ENCODE data around the gene PRKCH.
"Not testable (repeated sequence)": the region's sequence is repeated elsewhere in the genome, so short reads cannot be mapped to it uniquely, and the experiment has no call there.

Gene PRKCH

GRCh38 chr14:61308198-61308597 is 13.2 kb upstream of the PRKCH start:
- DNase-seq (ENCODE audit: low read depth in 2 of 2) = no peak

GRCh38 chr14:61308701-61309100 is 12.7 kb upstream of the PRKCH start:
- DNase-seq (ENCODE audit: low read depth in 2 of 2) = not testable (repeated sequence)

DNA sequence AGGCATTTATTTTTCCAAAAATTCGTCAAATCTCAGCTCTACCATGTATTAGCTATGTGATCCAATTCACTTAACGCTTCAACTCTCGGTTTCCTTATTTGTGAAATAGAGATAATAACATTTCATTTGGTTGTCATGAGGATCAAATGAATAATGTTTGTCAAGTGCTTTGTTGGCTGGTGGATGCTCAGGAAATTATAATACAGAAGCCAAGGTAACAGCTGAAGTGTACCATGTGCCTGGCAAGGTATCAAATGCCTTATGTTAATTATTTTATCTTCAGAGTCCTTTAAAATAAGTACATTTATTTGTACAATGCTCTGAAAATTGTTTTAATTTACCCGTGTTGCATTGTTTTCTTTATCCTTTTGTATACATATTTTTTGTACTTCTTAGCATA is 6.1 kb upstream of the PRKCH start:
- no peak for DNase-seq (ENCODE audit: low read depth in 2 of 2)

- DNase-seq (ENCODE audit: low read depth in 2 of 2) = no peak
Measured at GRCh38 chr14:61319086-61319485, 2.3 kb upstream of the PRKCH start.

DNA sequence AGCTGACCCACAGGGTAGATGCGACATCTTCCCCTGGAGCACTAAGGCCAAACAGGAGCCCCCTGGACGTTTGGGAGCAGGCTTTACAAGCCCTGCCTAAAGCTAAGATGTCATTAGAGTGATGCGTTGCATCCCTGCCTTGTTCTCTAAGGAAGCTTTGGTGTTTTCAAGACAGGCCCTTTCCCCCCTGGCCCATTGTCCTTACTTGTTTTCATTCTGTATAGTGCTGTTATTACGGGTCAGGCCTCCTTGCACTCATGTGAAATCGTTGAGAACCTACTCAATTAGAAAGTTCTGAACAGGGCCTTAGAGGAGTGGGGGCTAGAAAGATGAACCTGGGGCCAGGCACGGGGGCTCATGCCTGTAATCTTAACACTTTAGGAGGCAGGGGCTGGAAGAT is 1.7 kb upstream of the PRKCH start:
- DNase-seq (ENCODE audit: low read depth in 2 of 2) = no peak

DNA sequence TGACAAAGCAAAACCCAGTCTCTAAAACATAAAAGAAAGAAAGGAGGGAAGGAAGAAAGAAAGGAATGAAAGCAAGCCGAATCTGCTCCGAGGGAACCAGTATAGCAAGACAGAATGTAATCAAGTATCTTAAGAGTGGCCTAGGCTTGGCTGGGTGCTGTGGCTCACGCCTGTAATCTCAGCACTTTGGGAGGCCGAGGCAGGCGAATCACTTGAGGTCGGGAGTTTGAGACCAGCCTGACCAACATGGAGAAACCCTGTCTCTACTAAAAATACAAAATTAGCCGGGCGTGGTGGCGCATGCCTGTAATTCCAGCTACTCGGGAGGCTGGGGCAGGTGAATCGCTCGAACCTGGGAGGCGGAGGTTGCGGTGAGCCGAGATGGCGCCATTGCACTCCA is 1.2 kb upstream of the PRKCH start:
- DNase-seq (ENCODE audit: low read depth in 2 of 2) = not testable (repeated sequence)

DNA sequence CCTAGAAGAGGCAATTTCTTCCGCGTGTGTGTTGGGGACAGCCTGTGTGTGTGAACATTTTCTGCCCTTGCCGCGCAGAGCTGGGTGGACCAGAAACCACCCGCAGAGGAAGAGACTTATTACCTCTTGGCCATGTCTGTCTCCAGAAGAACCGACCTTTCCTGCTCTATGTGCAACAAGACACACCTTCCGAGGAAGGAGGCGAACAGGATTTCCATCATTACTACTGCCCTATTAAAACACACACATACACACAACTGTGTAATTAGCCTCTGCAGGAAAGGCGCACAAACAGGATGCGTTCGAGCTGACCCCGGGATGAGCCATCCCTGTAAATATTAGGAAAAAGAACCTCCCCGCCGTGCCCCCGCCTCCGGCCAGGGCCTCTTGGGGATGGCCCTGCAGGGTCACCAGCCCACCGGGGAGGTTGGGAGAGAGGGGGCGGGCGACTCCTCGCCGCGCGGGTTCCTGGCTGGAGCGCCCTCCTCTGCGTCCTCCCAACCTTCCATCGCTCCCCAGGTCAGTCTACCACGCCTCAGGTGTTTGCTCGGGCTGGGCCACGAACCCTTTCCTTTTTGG is 484 bp upstream of the PRKCH start:
- no peak for DNase-seq (ENCODE audit: low read depth in 2 of 2)

GRCh38 chr14:61322011-61322798 is 826 bp downstream of the PRKCH start:
- DNase-seq (ENCODE audit: low read depth in 2 of 2) = no peak

GRCh38 chr14:61322799-61323290 is 1.5 kb downstream of the PRKCH start:
- DNase-seq (ENCODE audit: low read depth in 2 of 2) = no peak

GRCh38 chr14:61323970-61324369 is 2.6 kb downstream of the PRKCH start:
- no peak for DNase-seq (ENCODE audit: low read depth in 2 of 2)

GRCh38 chr14:61325166-61325565 is 3.8 kb downstream of the PRKCH start:
- no peak for DNase-seq (ENCODE audit: low read depth in 2 of 2)

GRCh38 chr14:61326146-61326545 is 4.8 kb downstream of the PRKCH start:
- no peak for DNase-seq (ENCODE audit: low read depth in 2 of 2)

- no peak for DNase-seq (ENCODE audit: low read depth in 2 of 2)
Measured at GRCh38 chr14:61326847-61327246, 5.5 kb downstream of the PRKCH start.

DNA sequence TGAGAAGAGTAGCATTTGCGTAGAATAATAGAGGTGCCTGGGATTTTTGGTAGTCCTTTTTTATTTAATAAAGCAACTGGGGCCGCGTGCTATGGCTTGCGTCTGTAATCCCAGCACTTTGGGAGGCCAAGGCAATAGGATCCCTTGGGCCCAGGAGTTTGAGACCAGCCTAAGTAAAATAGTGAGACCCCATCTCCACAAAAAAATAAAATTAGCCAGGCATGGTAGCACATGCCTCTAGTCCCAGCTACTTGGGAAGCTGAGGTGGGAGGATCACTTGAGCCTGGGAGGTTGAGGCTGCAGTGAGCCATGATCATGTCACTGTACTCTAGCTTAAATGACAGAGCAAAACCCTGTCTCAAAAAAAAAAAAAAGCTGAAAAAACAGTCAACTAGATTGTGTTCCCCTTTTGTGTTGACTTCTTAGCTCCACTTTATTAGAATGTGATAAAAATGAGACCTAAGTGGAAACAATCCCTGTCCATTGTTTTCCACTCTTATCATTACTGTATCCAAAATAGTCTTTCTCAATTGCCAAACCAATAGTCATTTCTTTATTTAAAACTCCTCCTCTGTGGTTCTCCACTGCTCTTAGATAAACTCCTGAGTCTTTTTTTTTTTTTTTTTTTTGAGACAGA is 7.4 kb downstream of the PRKCH start:
- no peak for DNase-seq (ENCODE audit: low read depth in 2 of 2)

DNA sequence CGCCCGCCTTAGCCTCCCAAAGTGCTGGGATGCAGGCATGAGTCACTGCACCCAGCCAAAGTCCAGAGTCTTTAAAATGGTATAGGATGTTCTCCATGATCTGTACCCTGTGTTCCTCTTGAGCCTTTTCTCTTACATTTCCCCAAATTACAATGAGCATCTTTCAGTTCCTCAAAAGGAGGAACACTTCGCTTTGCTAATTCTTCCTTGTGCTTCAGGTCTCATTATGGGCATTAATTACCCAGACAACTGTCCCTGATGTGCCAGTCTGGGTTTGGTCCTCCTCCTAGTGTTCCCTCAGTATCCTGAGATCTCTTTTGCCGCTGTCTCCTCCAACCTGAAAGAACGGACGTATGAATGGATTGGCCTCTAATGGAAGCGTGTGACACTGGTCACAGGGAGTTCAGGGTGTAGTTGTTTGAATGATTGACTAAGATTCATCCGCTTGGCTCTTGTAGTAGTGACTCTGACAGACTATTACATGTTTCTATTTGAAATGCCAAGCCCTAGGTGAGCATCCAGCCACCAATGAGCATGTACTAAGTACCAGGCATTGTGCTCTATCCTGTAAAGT is 8.2 kb downstream of the PRKCH start:
- DNase-seq (ENCODE audit: low read depth in 2 of 2) = no peak

- DNase-seq (ENCODE audit: low read depth in 2 of 2) = no peak
Measured at GRCh38 chr14:61330511-61330910, 9.1 kb downstream of the PRKCH start.

DNA sequence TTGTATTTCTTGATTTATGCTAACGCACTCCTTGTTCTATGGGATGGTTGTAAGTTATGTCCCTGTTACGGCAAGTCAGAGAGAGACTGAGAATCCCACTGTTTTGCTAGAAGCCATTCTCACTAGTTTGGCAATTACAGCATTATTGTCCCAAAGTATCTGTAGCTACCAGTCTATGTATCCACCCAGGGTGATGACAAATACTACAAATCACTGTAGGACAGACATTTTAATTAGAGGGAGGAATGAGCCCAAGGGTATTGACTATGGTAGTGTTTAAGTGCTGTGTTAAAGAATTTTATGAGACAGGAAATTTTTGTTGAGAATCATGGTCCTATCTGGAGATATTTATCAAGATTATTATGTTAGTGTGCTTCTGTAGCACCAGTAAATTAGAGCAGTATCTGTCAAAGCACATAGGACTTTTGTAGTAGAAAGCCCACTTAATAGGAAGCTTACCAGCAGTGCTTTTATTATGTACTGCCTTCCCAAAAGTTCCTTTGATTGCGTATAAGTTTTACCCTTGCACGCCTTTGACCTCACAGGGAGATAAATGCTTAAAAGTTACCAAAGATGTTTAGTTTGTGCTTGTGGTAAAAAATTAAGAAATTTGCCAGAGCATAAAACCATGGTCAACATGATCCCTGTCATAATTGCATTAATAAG is 10.7 kb downstream of the PRKCH start:
- no peak for DNase-seq (ENCODE audit: low read depth in 2 of 2)

DNA sequence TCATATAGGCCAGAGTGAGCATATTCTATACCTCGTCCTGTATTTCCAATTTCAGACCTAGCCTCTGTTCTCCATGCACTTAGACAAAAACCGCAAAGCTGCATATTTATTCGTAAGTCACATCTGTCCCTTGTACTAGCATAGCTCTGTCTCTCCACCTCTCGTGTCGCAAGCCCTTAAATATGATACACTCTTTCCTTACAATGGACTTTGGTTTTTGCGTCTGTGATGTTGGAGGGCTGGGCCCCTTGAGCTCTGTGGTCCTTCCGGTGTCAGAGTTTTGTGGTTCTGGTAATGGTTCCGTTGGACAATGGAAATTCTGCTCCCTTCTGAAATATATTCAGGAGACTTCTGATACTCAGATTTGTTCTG is 11.3 kb downstream of the PRKCH start:
- no peak for DNase-seq (ENCODE audit: low read depth in 2 of 2)

DNA sequence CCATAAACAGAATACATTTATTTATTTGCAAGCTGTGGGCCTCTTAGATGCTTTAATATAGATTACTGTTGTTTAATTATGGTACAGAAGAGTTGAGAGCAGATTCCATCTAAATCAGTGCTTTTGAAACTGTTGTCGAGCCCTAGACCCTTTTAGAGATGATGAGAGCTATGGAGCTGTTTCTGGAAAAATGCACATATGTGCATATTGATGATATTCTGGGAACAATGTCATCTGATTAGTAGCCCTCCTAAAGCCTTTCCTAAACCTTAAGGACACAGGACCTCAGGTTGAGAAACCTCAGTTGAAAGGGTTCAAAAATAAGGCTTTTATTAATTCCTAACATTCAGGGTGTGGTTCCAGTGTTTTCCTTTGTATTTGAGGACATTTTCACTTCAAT is 11.7 kb downstream of the PRKCH start:
- no peak for DNase-seq (ENCODE audit: low read depth in 2 of 2)

- no peak for DNase-seq (ENCODE audit: low read depth in 2 of 2)
Measured at GRCh38 chr14:61334197-61334701, 12.9 kb downstream of the PRKCH start.

GRCh38 chr14:61335049-61335448 is 13.7 kb downstream of the PRKCH start:
- DNase-seq (ENCODE audit: low read depth in 2 of 2) = no peak

Data from fibroblast of skin of left biceps (primary cell).